H9 (cell line): Measurements from ENCODE around the gene SYT17. TPM values are rescaled to one million over a fixed set of nuclear protein-coding genes. Genes with fewer than 3 reads are reported as not detected.

ENCODE experiments used
- DNase-seq: peaks from one replicate; pipeline ENCODE4 v3.0.0-alpha.2; 2017
- H2AFZ ChIP-seq: one replicate; pipeline ENCODE4 v1.6.1; 2013; ENCODE audit warnings: mild to moderate bottlenecking, low read length, control low read depth, moderate library complexity
- H2AK5ac ChIP-seq: 2 replicates; pipeline ENCODE4 v1.6.1; 2013; ENCODE audit warnings: low read length, control low read depth, mixed read lengths; ENCODE audit not compliant: insufficient read length
- H2BK120ac ChIP-seq: one replicate; pipeline ENCODE4 v1.6.1; 2013; ENCODE audit warnings: low read depth, mild to moderate bottlenecking, low read length, control low read depth, inconsistent platforms; ENCODE audit not compliant: poor library complexity, severe bottlenecking
- H2BK12ac ChIP-seq: 2 replicates; pipeline ENCODE4 v1.6.1; 2013; ENCODE audit warnings: low read length, control low read depth, mixed read lengths, low read depth; ENCODE audit not compliant: insufficient read length
- H2BK15ac ChIP-seq: 2 replicates; pipeline ENCODE4 v1.6.1; 2013; ENCODE audit warnings: low read depth, low read length, control low read depth
- H2BK20ac ChIP-seq: one replicate; pipeline ENCODE4 v1.6.1; 2013; ENCODE audit warnings: low read depth, mild to moderate bottlenecking, low read length, control low read depth, inconsistent platforms; ENCODE audit not compliant: poor library complexity, severe bottlenecking
- H2BK5ac ChIP-seq: 2 replicates; pipeline ENCODE4 v1.6.1; 2013; ENCODE audit warnings: low read length, control low read depth, mixed read lengths; ENCODE audit not compliant: insufficient read length
- H3K14ac ChIP-seq: 2 replicates; pipeline ENCODE4 v1.6.1; 2013; ENCODE audit warnings: low read length, control low read depth; ENCODE audit not compliant: insufficient read depth
- H3K18ac ChIP-seq: 2 replicates; pipeline ENCODE4 v1.6.1; 2013; ENCODE audit warnings: low read depth, mild to moderate bottlenecking, mixed read lengths, low read length, control low read depth; ENCODE audit not compliant: insufficient read length
- H3K23ac ChIP-seq: 2 replicates; pipeline ENCODE4 v1.6.1; 2013; ENCODE audit warnings: low read length, control low read depth, mixed read lengths, low read depth; ENCODE audit not compliant: insufficient read length
- H3K23me2 ChIP-seq: 2 replicates; pipeline ENCODE4 v1.6.1; 2013; ENCODE audit warnings: low read depth, mild to moderate bottlenecking, mixed read lengths, low read length, control low read depth; ENCODE audit not compliant: insufficient read length, poor library complexity, severe bottlenecking
- H3K27ac ChIP-seq: 2 replicates; pipeline ENCODE4 v1.5.1; 2013; ENCODE audit warnings: low read length, control low read depth, mixed read lengths, low read depth; ENCODE audit not compliant: insufficient read length
- H3K27me3 ChIP-seq: 2 replicates; pipeline ENCODE4 v1.6.1; 2013; ENCODE audit warnings: low read length, control low read depth, inconsistent platforms; ENCODE audit not compliant: insufficient read depth
- H3K4ac ChIP-seq: 2 replicates; pipeline ENCODE4 v1.6.1; 2013; ENCODE audit warnings: low read depth, mild to moderate bottlenecking, control low read depth, inconsistent platforms, low read length, moderate library complexity
- H3K4me1 ChIP-seq: 2 replicates; pipeline ENCODE4 v1.6.1; 2013; ENCODE audit warnings: low read length, control low read depth, inconsistent platforms; ENCODE audit not compliant: insufficient read depth
- H3K4me2 ChIP-seq: 2 replicates; pipeline ENCODE4 v1.6.1; 2013; ENCODE audit warnings: low read length, control low read depth, mixed read lengths; ENCODE audit not compliant: insufficient read length, insufficient read depth
- H3K56ac ChIP-seq: 2 replicates; pipeline ENCODE4 v1.6.1; 2013; ENCODE audit warnings: low read depth, mild to moderate bottlenecking, mixed read lengths, low read length, control low read depth; ENCODE audit not compliant: insufficient read length
- H3K79me1 ChIP-seq: 2 replicates; pipeline ENCODE4 v1.6.1; 2013; ENCODE audit warnings: low read depth, mild to moderate bottlenecking, moderate library complexity, low read length, control low read depth, inconsistent platforms; ENCODE audit not compliant: insufficient read depth, poor library complexity, severe bottlenecking
- H3K79me2 ChIP-seq: 2 replicates; pipeline ENCODE4 v1.6.1; 2013; ENCODE audit warnings: low read length, control low read depth, inconsistent platforms; ENCODE audit not compliant: insufficient read depth
- H3K9ac ChIP-seq: 2 replicates; pipeline ENCODE4 v1.6.1; 2013; ENCODE audit warnings: low read length, control low read depth, mixed read lengths; ENCODE audit not compliant: insufficient read length; ENCODE audit errors: extremely low read depth
- H3K9me3 ChIP-seq: one replicate; pipeline ENCODE4 v1.6.1; 2013; ENCODE audit warnings: low read depth, low read length, inconsistent platforms; ENCODE audit not compliant: control insufficient read depth
- H3T11ph ChIP-seq: one replicate; pipeline ENCODE4 v1.6.1; 2013; ENCODE audit warnings: mild to moderate bottlenecking, low read length, control low read depth, inconsistent platforms
- H4K20me1 ChIP-seq: one replicate; pipeline ENCODE4 v1.6.1; 2013; ENCODE audit not compliant: control insufficient read depth, insufficient read length, insufficient read depth
- H4K5ac ChIP-seq: 2 replicates; pipeline ENCODE4 v1.6.1; 2013; ENCODE audit warnings: low read depth, mild to moderate bottlenecking, mixed read lengths, low read length, control low read depth; ENCODE audit not compliant: insufficient read length
- H4K8ac ChIP-seq: replicated peaks from 2 replicates; pipeline ENCODE4 v1.6.1; 2013; ENCODE audit warnings: low read length, control low read depth, mixed read lengths, low read depth; ENCODE audit not compliant: insufficient read length
- H4K91ac ChIP-seq: 2 replicates; pipeline ENCODE4 v1.6.1; 2013; ENCODE audit warnings: low read depth, mild to moderate bottlenecking, moderate library complexity, mixed read lengths, low read length, control low read depth; ENCODE audit not compliant: insufficient read length
- H3K27ac Mint-ChIP-seq, 3 experiments: 2 replicates in 2 of 3; 3 replicates in 1 of 3; pipeline ENCODE4 v1.8.0; 2020 to 2021; ENCODE audit warnings: mixed read lengths in 3 of 3, mild to moderate bottlenecking in 1 of 3, moderate library complexity in 1 of 3
- H3K27me3 Mint-ChIP-seq: 2 replicates; pipeline ENCODE4 v1.8.0; 2021; ENCODE audit warnings: low read depth, mild to moderate bottlenecking, moderate library complexity, mixed read lengths
- H3K36me3 Mint-ChIP-seq, 3 experiments: 2 replicates in 2 of 3; 3 replicates in 1 of 3; pipeline ENCODE4 v1.8.0; 2020 to 2021; ENCODE audit warnings: low read depth in 3 of 3, mixed read lengths in 3 of 3; ENCODE audit not compliant: insufficient read depth in 1 of 3
- H3K4me1 Mint-ChIP-seq, 2 experiments: 2 replicates each; pipeline ENCODE4 v1.8.0; 2020; ENCODE audit warnings: mixed read lengths in 2 of 2
- H3K4me3 Mint-ChIP-seq, 2 experiments: 2 replicates in 1 of 2; 3 replicates in 1 of 2; pipeline ENCODE4 v1.8.0; 2020 to 2021; ENCODE audit warnings: mild to moderate bottlenecking in 2 of 2, mixed read lengths in 2 of 2, moderate library complexity in 1 of 2
- H3K9me3 Mint-ChIP-seq, 2 experiments: 2 replicates in 1 of 2; 3 replicates in 1 of 2; pipeline ENCODE4 v1.8.0; 2020; ENCODE audit warnings: mild to moderate bottlenecking in 2 of 2, mixed read lengths in 2 of 2, moderate library complexity in 1 of 2
- WGBS: extraction: QIAGEN DNeasy Blood & Tissue Kit; methylation state at CpG from one replicate; pipeline ENCODE4 v1.1.7; 2013; ENCODE audit warnings: missing lambda C conversion rate, low lambda C conversion rate, mixed read lengths; ENCODE audit not compliant: insufficient read length; ENCODE audit errors: extremely low coverage; 5-methylcytosine and 5-hydroxymethylcytosine counted together
- total RNA-seq: library from RNA; stranded (reverse); gene quantifications from 2 replicates; pipeline ENCODE4 v1.2.1, GENCODE V29; 2021
- TF ChIP-seq, protein P1 (sequence below): fragments of 200-600 bp; sonication (generic); conservative IDR thresholded peaks from 3 replicates; pipeline ENCODE4 v1.8.0; 2021; ENCODE audit warnings: antibody characterized with exemption, mild to moderate bottlenecking

Gene SYT17
- total RNA-seq, 1 experiment from 2014 or later: 3.0 TPM

DNA sequence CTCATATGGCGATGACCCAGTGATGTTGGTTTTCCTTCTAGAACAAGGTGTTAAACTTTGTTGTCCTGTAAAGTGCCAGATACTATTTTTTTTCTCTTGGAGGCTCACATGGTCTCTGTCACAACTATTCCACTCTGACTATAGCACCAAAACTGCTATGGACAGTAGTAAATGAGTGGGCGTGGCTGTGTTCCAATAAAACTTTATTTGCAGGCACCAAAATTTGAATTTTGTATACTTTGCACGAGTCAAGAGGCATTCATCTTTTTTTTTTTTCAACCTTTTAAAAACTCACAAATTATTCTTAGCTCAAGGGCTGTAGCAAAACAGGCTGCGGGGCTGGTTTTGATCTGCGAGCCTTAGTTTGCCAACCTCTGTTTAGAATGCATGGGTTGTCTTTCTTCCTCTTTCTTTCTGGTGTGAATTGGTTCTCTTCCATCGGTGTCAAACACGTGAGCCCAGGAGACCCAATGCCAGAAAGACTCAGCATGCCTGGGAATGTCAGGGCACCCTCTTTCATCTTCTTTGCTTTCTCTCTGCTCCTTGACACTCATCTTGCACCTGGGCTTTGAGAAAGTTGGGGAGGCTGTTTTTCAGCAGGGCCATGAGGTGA, 2.1 kb downstream of the SYT17 start:
- no CpG with 5 or more reads among the region's 7 CpGs for WGBS
- H3K4me1 ChIP-seq: no peaks in the 10 kb centered on the region
- H3K4me3 Mint-ChIP-seq: peak overlapping the region in 1 of 2 experiments; percentile 71; a peak in 1 of 5 replicates

More for the DNA sequence above, 2.1 kb downstream of the SYT17 start:
- Histone ChIP-seq H3K56ac (no peak overlapping the region), H4K5ac (no peak overlapping the region), H3K14ac (no peak overlapping the region), H3K9me3 (no peaks in the 10 kb centered on the region), H3K23me2 (peaks cover 12% of the 10 kb centered on the region), H2BK15ac (no peak overlapping the region), H3K4me2 (no peak overlapping the region), H3K79me2 (no peaks in the 10 kb centered on the region), H2BK20ac (no peak overlapping the region), H2AK5ac (no peak overlapping the region), H2BK120ac (no peak overlapping the region), H3T11ph (no peak overlapping the region), H4K8ac (no peak overlapping the region), H3K79me1 (no peaks in the 10 kb centered on the region), H2BK5ac (no peak overlapping the region), H2AFZ (no peak overlapping the region), H3K27ac (no peak overlapping the region), H3K23ac (no peak overlapping the region), H2BK12ac (no peak overlapping the region), H4K20me1 (no peaks in the 10 kb centered on the region), H3K9ac (no peak overlapping the region), H3K4ac (no peak overlapping the region), H4K91ac (no peak overlapping the region), H3K18ac (no peak overlapping the region), H3K27me3 (peaks cover 6% of the 10 kb centered on the region; the same call in 1 of the 2 replicates)
- H3K9me3 Mint-ChIP-seq: no peaks in the 10 kb centered on the region
- DNase-seq: no peak
- H3K27me3 Mint-ChIP-seq: peaks cover 30% of the 10 kb centered on the region
- H3K4me1 Mint-ChIP-seq: peaks cover 4 to 6% of the 10 kb centered on the region in 2 experiments
- H3K27ac Mint-ChIP-seq: no peak overlapping the region
- TF ChIP-seq, protein P1, sequence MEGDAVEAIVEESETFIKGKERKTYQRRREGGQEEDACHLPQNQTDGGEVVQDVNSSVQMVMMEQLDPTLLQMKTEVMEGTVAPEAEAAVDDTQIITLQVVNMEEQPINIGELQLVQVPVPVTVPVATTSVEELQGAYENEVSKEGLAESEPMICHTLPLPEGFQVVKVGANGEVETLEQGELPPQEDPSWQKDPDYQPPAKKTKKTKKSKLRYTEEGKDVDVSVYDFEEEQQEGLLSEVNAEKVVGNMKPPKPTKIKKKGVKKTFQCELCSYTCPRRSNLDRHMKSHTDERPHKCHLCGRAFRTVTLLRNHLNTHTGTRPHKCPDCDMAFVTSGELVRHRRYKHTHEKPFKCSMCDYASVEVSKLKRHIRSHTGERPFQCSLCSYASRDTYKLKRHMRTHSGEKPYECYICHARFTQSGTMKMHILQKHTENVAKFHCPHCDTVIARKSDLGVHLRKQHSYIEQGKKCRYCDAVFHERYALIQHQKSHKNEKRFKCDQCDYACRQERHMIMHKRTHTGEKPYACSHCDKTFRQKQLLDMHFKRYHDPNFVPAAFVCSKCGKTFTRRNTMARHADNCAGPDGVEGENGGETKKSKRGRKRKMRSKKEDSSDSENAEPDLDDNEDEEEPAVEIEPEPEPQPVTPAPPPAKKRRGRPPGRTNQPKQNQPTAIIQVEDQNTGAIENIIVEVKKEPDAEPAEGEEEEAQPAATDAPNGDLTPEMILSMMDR: no peak
- H3K36me3 Mint-ChIP-seq: no peaks in the 10 kb centered on the region
